Karpas-422 (cell line): ENCODE results near the gene KDM4E. TPM values are rescaled to one million over a fixed set of nuclear protein-coding genes. Genes with fewer than 3 reads are reported as not detected.
"Not testable (repeated sequence)": the region's sequence is repeated elsewhere in the genome, so short reads cannot be mapped to it uniquely, and the experiment has no call there.

ENCODE experiments used
- DNase-seq: peaks from one replicate; pipeline ENCODE4 v3.0.0-alpha.2; 2015
- H2AFZ ChIP-seq: fragments of 200-600 bp; sonication (generic); 2 replicates; pipeline ENCODE4 v1.6.1; 2014; ENCODE audit warnings: antibody characterized with exemption, low read length, mixed read lengths
- H3K27ac ChIP-seq: fragments of 200-600 bp; sonication (generic); 2 replicates; pipeline ENCODE4 v1.5.1; 2014; ENCODE audit warnings: mild to moderate bottlenecking, low read length, moderate library complexity
- H3K27me3 ChIP-seq: fragments of 200-600 bp; sonication (generic); 2 replicates; pipeline ENCODE4 v1.6.1; 2014; ENCODE audit warnings: low read length, mixed read lengths
- H3K36me3 ChIP-seq: fragments of 200-600 bp; sonication (generic); 2 replicates; pipeline ENCODE4 v1.6.1; 2014; ENCODE audit warnings: low read length, mixed read lengths; ENCODE audit not compliant: insufficient read depth
- H3K4me1 ChIP-seq: fragments of 200-600 bp; sonication (generic); 2 replicates; pipeline ENCODE4 v1.6.1; 2014; ENCODE audit warnings: mild to moderate bottlenecking, low read length, mixed read lengths
- H3K4me2 ChIP-seq: fragments of 200-600 bp; sonication (generic); 2 replicates; pipeline ENCODE4 v1.6.1; 2014; ENCODE audit warnings: low read length, low read depth, mild to moderate bottlenecking; ENCODE audit not compliant: poor library complexity, severe bottlenecking
- H3K4me3 ChIP-seq: fragments of 200-600 bp; sonication (generic); 2 replicates; pipeline ENCODE4 v1.5.1; 2014; ENCODE audit warnings: mild to moderate bottlenecking, antibody characterized with exemption, low read length, mixed read lengths
- H3K79me2 ChIP-seq: fragments of 200-600 bp; sonication (generic); 2 replicates; pipeline ENCODE4 v1.6.1; 2014; ENCODE audit warnings: mild to moderate bottlenecking, low read length, mixed read lengths
- H3K9ac ChIP-seq: fragments of 200-600 bp; sonication (generic); 2 replicates; pipeline ENCODE4 v1.6.0; 2014; ENCODE audit warnings: low read length
- H3K9me2 ChIP-seq: fragments of 200-600 bp; sonication (generic), shearing (Covaris generic); replicated peaks from 2 replicates; pipeline ENCODE4 v1.6.0; 2014; ENCODE audit warnings: mild to moderate bottlenecking, low read length, moderate library complexity; ENCODE audit not compliant: insufficient read depth
- H3K9me3 ChIP-seq: fragments of 300-700, 200-600 bp; sonication (generic); 2 replicates; pipeline ENCODE4 v1.6.1; 2014; ENCODE audit warnings: low read length, mixed read lengths
- H4K20me1 ChIP-seq: fragments of 200-600 bp; sonication (generic); 2 replicates; pipeline ENCODE4 v1.6.1; 2014; ENCODE audit warnings: mild to moderate bottlenecking, antibody characterized with exemption, low read length, low read depth; ENCODE audit not compliant: insufficient read depth
- total RNA-seq: library from RNA; depleted of rRNA; stranded (reverse); fragments of >200 nt; shearing (Covaris generic); gene quantifications from 2 replicates; pipeline ENCODE4 v1.2.3, GENCODE V29; 2014; ENCODE audit warnings: low replicate concordance

Gene KDM4E
- total RNA-seq, 1 experiment from 2014 or later = not detected

DNA sequence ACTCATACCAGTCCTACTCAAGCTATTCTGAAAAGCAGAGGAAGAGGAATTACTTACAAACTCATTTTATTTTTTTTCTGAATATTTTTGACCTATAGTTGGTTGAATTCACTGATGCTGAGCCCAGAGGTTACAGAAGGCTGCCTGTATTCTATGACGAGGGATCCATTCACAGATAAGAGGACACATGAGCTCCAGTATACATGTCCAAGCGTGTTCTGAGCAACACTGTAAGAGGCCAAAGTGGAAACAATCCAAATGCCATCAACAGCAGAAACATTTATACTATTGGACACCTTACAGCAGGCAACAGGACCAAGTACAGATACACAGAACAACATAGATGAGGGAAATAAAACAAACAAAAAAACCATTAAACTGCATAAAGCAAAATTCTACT lies 10.3 kb downstream of the KDM4E start:
- Histone ChIP-seq H3K4me3 (no peak overlapping the region), H2AFZ (no peak overlapping the region), H3K9me3 (no peaks in the 10 kb centered on the region), H3K79me2 (no peaks in the 10 kb centered on the region), H3K4me1 (no peaks in the 10 kb centered on the region), H3K4me2 (no peak overlapping the region), H3K27me3 (peaks cover 6% of the 10 kb centered on the region), H3K9ac (no peak overlapping the region), H3K36me3 (no peaks in the 10 kb centered on the region), H3K9me2 (no peaks in the 10 kb centered on the region), H3K27ac (no peak overlapping the region), H4K20me1 (no peaks in the 10 kb centered on the region)
- no peak for DNase-seq

DNA sequence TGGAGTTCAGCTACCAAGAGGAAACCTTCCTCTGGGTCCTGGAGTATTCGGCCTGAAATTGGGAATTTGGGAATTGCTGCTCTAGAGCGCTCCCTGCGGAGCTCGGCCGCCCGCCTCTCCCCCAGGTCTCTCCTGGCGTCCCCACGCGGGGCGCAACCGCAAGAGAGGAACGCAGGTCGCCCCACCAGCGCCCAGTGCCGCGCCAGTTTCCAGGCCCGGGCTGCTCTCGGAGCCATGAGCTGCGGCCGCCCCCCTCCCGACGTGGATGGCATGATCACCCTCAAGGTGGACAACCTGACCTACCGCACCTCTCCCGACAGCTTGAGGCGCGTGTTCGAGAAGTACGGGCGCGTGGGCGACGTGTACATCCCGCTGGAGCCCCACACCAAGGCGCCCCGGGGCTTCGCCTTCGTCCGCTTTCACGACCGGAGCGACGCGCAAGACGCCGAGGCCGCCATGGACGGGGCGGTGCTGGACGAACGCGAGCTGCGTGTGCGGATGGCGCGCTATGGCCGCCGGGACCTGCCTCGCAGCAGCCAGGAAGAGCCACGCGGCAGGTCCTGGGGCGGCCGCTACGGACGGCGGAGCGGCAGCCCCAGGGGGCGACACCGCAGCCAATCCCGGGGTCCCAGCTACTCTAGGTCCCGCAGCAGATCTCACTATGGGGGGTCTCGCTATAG lies 12.4 kb downstream of the KDM4E start:
- H4K20me1 ChIP-seq, H3K27me3 ChIP-seq, H3K27ac ChIP-seq, DNase-seq, H3K4me1 ChIP-seq, H3K4me3 ChIP-seq, H3K4me2 ChIP-seq, H3K9me3 ChIP-seq, H2AFZ ChIP-seq, H3K9ac ChIP-seq, H3K79me2 ChIP-seq, H3K9me2 ChIP-seq, H3K36me3 ChIP-seq: not testable (repeated sequence)

DNA sequence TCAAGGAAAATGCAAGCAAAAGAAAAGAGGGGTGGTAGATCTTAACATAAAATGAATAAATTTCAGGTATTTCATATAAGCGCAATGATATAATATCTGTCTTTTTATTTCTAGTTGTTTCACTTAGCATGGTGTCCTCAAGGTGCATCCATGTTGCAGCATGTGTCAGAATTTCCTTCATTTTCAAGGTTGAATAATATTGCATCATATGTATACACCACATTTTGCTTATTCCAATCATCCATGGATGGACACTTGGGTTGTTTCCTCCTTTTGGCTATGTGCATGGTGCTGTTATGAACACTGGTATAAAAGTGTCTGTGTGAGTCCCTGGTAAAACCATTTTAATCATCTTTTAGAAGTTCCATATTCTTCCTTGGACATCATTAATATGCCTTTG lies 17.2 kb downstream of the KDM4E start:
- Histone ChIP-seq H3K9me2 (no peaks in the 10 kb centered on the region), H3K9ac (no peak overlapping the region)

DNA sequence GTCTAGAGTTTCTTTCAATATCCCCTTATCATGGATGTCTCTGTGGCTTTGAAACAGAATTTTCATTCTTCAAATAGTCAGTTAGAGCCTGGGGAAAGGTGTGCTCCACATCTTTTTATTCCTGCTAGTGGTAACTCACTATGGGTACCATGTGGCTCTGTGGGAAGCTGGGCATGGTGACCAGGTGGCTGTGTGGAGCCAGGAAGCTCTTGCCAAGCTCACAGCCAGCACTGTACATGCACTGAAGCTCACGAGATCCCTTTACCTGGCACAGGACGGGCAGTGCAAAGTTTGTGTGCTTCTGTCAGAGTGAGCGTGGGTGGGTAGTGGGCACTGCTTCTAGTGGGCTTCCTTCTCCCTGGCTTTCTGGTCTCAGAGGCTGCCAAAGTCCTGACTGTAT lies 17.8 kb downstream of the KDM4E start:
- Histone ChIP-seq H3K9me2 (no peaks in the 10 kb centered on the region), H3K27me3 (no peaks in the 10 kb centered on the region), H3K4me2 (no peak overlapping the region), H3K79me2 (no peaks in the 10 kb centered on the region), H3K36me3 (no peaks in the 10 kb centered on the region), H2AFZ (no peak overlapping the region), H3K9me3 (no peaks in the 10 kb centered on the region), H3K9ac (no peak overlapping the region), H4K20me1 (no peaks in the 10 kb centered on the region), H3K27ac (no peak overlapping the region), H3K4me1 (no peaks in the 10 kb centered on the region), H3K4me3 (no peak overlapping the region)
- no peak for DNase-seq

More for the DNA sequence above, 17.2 kb downstream of the KDM4E start:
- no peak for DNase-seq
- no peaks in the 10 kb centered on the region for H3K4me1 ChIP-seq
- no peak overlapping the region for H3K4me3 ChIP-seq
- H3K4me2 ChIP-seq = no peak overlapping the region
- no peaks in the 10 kb centered on the region for H3K27me3 ChIP-seq
- H4K20me1 ChIP-seq = no peaks in the 10 kb centered on the region
- H3K9me3 ChIP-seq = no peaks in the 10 kb centered on the region
- H2AFZ ChIP-seq = no peak overlapping the region
- no peaks in the 10 kb centered on the region for H3K79me2 ChIP-seq
- no peaks in the 10 kb centered on the region for H3K36me3 ChIP-seq
- H3K27ac ChIP-seq = no peak overlapping the region

DNA sequence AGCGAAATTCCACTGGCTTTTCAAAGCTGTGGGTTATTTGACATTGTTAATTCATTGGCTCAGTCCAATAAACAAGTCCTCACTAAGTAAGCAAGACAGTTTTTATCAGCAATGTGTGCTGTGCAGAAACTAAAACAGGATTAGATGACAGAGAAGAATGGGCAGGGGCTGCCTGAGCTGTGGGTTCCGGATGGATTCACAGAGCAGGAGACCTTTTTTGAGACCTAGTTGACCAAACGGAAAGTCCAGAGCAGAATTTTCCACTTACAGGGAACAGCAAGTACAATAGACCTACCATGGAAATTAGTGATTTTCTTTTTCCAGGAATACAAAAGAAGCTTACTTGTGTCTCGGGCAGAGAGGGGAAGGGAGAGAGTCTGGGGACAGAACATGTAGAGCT lies 19.0 kb downstream of the KDM4E start:
- H3K4me2 ChIP-seq = no peak overlapping the region
- no peak overlapping the region for H2AFZ ChIP-seq
- H3K36me3 ChIP-seq = no peaks in the 10 kb centered on the region
- H3K4me3 ChIP-seq = no peak overlapping the region
- no peak overlapping the region for H3K9ac ChIP-seq
- DNase-seq = no peak
- no peaks in the 10 kb centered on the region for H3K9me3 ChIP-seq
- no peaks in the 10 kb centered on the region for H3K9me2 ChIP-seq
- H3K27ac ChIP-seq = no peak overlapping the region
- H3K79me2 ChIP-seq = no peaks in the 10 kb centered on the region
- no peaks in the 10 kb centered on the region for H4K20me1 ChIP-seq
- no peaks in the 10 kb centered on the region for H3K4me1 ChIP-seq
- no peaks in the 10 kb centered on the region for H3K27me3 ChIP-seq

DNA sequence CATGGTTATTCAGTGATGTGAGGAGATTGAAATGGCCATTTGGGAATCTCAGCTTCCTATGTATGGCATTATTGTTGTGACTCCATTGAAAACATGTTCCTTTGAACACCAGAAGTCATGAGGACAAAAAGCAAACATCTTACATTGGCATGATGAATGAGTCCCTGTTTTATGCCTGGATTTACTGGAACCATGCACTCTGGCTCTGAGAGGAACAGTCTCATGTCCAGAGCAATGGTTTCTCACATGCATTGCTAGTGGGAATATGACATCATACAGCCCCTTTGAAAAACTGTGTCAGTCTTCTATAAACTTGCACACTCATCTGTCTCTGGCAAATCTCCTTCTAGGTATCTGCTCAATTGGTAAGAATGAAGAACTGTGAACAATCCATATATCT lies 20.8 kb downstream of the KDM4E start:
- Histone ChIP-seq H3K79me2 (no peaks in the 10 kb centered on the region), H3K9me3 (no peaks in the 10 kb centered on the region), H3K9ac (no peak overlapping the region), H3K4me1 (no peaks in the 10 kb centered on the region), H3K9me2 (no peaks in the 10 kb centered on the region), H3K27me3 (no peaks in the 10 kb centered on the region), H3K27ac (no peak overlapping the region), H2AFZ (no peak overlapping the region), H4K20me1 (no peaks in the 10 kb centered on the region), H3K4me2 (no peak overlapping the region), H3K4me3 (no peak overlapping the region), H3K36me3 (no peaks in the 10 kb centered on the region)
- DNase-seq = no peak

DNA sequence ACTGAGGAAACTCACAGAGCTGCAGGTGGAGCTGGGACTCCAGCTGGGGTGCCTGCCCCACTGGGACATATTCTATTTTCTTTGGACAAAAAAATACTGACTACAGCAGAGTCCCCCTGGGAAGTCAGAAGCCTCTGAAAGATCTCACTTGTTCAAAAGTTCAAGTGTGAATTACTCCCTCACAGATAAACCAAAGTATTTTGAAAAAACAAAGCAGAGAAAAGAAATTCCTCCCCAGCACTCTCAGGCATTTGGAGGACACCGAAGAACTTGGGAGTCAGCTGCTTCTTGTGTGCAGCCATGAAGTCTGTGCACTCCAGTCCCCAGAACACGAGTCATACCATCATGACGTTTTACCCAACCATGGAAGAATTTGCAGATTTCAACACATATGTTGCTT lies 24.1 kb downstream of the KDM4E start, which contains the start of gene KDM4F:
KDM4F (plus strand) TSS at position 301 of the 400 bp plus-strand sequence.
- not testable (repeated sequence) for H3K27me3 ChIP-seq, H4K20me1 ChIP-seq, H3K9ac ChIP-seq, H3K9me2 ChIP-seq, H3K9me3 ChIP-seq, H3K4me1 ChIP-seq, H3K79me2 ChIP-seq, H2AFZ ChIP-seq, H3K27ac ChIP-seq, H3K4me3 ChIP-seq, H3K4me2 ChIP-seq, DNase-seq, H3K36me3 ChIP-seq

DNA sequence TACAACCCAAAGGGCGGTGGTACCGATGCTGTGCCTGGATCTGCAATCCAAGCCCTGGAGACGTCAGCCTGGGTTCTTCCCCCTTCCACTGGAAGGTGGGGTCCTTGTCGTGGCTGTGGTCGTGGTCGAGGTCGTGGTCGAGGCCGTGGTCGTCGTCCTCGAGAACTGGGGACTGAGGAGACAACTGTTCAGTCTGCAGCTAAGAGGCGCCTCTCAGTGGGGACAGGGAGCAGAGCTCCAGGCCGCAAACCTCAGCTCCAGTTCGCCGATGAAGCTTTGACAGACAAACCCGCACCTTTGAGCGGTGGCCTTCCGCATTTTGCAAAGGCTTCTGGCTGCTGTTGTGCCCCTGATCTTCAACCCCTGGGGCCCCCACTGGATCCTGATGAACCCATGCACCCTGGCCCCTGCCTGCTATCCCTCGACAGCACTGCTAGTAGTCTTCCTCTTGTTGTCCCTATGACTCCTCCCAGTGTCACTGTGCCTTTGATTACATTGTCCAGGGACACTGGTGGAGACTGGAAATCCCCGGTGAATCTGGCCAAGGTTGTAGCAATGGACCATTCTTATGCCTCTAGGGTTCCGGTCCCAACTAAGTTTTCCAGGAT lies 25.6 kb downstream of the KDM4E start:
- no peak overlapping the region for H3K4me3 ChIP-seq
- H3K36me3 ChIP-seq = no peaks in the 10 kb centered on the region
- no peaks in the 10 kb centered on the region for H3K9me2 ChIP-seq
- no peaks in the 10 kb centered on the region for H3K4me1 ChIP-seq
- no peak overlapping the region for H3K4me2 ChIP-seq
- no peaks in the 10 kb centered on the region for H3K79me2 ChIP-seq
- no peaks in the 10 kb centered on the region for H4K20me1 ChIP-seq
- H3K27ac ChIP-seq = no peak overlapping the region
- no peaks in the 10 kb centered on the region for H3K9me3 ChIP-seq
- no peak overlapping the region for H3K9ac ChIP-seq
- no peaks in the 10 kb centered on the region for H3K27me3 ChIP-seq
- no peak overlapping the region for H2AFZ ChIP-seq
- DNase-seq = no peak
